ENCODE measurements around the gene TEX12.
A peak's percentile ranks its signal among the peaks of the same experiment; 100 is the strongest.

Gene TEX12

DNA sequence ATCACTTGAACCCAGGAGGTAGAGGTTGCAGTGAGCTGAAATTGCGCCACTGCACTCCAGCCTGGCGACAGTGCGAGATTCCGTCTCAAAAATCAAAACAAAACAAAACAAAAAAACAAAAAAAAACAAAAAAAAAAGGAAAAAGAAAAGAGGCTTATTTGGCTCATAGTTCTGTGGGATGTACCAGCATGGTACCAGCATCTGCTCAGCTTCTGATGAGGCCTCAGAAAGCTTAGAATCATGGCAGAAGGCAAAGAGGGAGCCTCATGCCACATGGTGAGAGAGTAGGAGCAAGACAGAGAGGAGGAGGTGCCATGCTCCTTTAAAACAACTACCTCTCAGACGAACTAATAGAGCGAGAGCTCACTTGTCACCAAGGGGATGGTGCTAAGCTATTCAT, 48.4 kb downstream of the TEX12 start:
- DNase-seq = no peak

DNA sequence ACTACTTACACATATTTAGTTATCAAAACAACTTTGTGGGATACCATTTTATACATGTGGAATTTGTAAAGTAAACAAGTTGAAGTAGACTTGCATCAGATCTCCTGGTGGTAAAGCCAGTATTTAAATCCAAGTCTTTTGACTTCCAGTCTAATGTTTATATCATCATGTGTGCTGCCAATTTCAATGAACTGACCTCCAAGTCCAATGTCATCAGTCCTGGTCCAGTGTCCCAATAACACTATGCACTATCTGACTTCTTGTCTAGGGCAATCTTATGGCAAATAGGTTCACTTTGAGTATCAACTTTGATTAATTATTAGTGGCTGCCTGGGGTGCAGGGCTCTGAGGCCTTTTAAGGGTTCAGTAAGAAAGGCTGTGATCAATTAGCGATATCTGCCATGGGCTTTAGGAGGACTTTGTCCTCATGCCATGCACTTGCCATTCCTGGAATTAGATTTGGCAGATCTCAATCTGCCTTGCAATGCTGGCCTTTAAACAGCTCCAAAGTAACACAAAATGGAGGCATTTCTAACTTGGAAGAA, 49.5 kb downstream of the TEX12 start:
- no peak for DNase-seq

DNA sequence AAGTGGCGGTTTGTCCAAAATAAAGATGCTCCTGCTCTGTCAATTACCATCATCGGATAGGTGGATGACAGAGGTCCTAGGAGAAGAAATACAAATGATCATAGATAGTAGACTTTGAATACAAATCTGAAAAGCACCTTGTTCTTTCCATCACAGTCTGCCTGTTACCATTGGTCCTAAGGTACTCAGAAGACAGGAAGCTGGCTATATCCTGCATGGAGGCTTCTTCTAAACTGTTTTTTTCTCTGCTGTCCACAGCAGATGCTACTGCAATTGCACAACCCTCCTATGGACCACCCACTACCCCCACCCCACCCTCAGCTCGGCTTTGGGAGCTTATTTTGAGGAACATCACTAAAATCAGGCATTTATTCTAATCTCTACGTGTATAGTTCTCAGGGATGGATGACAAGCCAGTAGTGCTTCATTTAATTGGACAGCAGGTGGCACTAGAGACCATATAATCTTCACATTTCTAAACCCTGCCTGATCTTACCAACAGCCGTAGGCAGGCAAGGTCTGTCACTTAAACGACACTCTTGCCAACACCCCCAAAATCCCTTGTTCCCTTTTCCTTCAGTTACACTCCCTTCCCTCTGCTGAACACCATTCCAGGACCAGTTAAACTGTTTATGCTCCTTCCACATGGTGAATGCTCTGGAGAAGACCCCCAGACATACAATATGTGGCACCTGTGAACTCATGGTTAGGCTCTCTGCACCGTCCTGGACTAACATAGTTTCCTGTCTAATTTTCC, 52.5 kb downstream of the TEX12 start:
- peak; percentile 67 for DNase-seq

DNA sequence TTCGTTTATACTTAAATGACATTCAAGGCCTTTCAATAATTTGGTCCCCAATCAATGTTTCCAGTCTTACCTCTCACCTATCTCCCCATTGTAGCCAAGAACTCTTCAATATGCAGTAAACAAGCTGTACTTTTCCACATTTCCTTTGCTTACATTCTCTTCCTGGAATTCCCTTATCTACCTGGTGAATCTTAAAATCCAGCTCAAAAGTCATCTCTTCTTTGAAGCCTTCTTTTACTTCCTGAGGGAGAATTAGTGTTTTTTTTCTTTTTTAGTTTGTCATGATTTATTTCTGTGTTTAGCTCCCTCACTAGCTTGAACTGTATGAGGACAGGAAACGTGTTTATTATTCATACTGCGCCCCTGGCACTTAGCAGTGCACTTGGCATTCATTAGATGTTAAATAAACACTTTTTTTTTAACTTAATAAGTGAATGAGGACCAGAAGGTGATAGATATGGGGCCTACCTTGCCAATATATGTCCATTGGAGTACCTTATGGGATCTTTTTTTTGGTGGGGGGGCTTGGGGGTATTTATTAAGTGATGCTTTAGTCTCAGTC, 54.2 kb downstream of the TEX12 start:
- DNase-seq = no peak
